Ovary (tissue), 3 donors: ENCODE measurements around the gene GLTP.

Experiments
- POLR2A ChIP-seq: fragments of 450-650 bp; IDR thresholded peaks from one replicate; pipeline ENCODE4 v1.6.1; 2017; ENCODE audit warnings: antibody characterized with exemption, mild to moderate bottlenecking, moderate library complexity
- TF ChIP-seq, protein P1 (sequence below), 3 donors: fragments of 450-650 bp in 2 of 3; fragments of 200-600 bp in 1 of 3; IDR thresholded peaks; one replicate each; pipeline versions ENCODE4 v1.5.1 to v1.8.0; 2016 to 2022; ENCODE audit warnings: antibody characterized with exemption in 3 of 3, mild to moderate bottlenecking in 1 of 3
- donor health status: DM: no; HTN: no; CAD: no.

DNA sequence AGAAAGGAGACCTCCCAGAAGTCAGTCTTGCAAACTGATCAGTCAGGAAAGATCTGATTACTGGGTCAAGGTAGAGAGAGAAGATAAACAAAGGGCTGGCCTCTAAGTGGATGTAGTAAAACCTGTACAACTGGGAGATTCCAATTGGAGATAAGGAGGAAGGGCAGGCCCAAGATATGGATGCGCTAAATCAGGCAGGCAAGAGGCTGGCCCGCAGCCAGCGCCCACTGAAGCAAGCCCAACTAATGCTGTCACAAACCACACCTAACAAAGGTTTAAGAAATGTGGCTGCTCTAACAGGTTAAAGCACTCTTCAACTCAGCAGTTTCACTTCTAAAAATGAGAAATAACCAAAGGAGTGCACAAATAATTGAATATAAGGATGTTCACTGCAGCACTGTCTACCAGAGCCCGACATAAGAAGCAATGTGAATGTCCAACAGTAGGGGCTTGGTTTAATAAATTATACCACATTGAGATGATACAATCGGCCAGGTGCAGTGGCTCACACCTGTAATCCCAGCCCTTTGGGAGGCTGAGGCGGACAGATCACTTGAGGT, 4.7 kb downstream of the GLTP start:
- TF ChIP-seq POLR2A = no peak
- TF ChIP-seq, protein P1, sequence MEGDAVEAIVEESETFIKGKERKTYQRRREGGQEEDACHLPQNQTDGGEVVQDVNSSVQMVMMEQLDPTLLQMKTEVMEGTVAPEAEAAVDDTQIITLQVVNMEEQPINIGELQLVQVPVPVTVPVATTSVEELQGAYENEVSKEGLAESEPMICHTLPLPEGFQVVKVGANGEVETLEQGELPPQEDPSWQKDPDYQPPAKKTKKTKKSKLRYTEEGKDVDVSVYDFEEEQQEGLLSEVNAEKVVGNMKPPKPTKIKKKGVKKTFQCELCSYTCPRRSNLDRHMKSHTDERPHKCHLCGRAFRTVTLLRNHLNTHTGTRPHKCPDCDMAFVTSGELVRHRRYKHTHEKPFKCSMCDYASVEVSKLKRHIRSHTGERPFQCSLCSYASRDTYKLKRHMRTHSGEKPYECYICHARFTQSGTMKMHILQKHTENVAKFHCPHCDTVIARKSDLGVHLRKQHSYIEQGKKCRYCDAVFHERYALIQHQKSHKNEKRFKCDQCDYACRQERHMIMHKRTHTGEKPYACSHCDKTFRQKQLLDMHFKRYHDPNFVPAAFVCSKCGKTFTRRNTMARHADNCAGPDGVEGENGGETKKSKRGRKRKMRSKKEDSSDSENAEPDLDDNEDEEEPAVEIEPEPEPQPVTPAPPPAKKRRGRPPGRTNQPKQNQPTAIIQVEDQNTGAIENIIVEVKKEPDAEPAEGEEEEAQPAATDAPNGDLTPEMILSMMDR (IDR thresholded peaks at IDR 0.05) = no peak
